ENCODE results near the gene SEL1L.
"Not testable (repeated sequence)": the region's sequence is repeated elsewhere in the genome, so short reads cannot be mapped to it uniquely, and the experiment has no call there.

SEL1L gene

DNA sequence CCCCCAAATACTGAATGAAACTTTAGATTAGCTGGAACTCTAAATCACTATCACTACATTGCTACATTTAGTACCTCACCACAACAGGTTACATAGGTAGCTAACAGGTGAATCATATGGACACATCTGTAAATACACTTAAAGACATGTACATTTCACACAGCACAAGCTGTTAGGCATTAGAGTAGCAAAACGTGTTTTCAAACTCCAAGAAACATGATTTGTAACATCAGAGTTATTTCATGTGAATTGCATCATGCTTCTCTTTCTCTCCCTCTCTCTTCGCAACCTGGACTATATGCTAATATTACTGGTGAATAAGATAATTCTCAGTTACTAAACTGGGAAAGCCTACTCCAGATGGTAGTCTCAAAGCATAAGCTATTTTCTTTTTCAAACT is 4.3 kb downstream of the SEL1L start:
- no peak for DNase-seq (ENCODE audit: low spot score)

DNA sequence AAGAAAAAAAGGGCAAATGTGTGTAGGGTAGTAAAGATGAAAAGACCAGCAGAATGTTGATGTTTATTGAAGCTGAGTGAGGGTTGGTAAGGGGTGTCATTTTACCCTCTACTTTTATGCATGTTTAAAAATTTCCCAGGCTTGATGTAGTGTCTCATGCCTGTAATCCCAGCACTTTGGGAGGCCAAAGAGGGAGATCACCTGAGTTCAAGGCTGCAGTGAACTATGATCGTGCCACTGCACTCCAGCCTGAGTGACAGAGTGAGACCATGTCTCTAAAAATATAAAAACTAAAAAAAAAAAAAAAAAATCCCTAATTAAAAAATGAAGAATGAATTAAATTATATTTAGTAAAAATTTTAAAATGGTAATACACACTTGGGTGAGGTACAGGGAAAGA is 8.5 kb downstream of the SEL1L start:
- no peak for DNase-seq (ENCODE audit: low spot score)

DNA sequence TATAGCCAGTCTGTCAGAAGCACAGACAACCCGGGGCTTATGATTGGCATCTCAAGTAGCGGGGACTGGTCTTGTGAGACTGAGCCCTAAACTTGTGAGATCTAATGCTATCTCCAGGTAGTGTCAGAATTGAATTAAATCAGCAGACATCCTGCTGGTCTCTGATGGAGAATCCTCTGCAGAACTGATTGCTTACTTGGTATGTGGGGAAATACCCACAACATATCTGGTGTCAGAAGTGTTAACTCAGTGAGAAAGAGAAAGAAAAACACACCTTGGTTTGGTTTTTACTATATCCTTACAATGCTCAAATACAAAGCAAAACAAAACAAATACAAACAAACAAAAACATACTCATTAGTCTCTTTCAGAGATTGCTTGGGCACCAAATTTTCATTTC is 10.0 kb downstream of the SEL1L start:
- DNase-seq (ENCODE audit: low spot score): peak; percentile 74

DNA sequence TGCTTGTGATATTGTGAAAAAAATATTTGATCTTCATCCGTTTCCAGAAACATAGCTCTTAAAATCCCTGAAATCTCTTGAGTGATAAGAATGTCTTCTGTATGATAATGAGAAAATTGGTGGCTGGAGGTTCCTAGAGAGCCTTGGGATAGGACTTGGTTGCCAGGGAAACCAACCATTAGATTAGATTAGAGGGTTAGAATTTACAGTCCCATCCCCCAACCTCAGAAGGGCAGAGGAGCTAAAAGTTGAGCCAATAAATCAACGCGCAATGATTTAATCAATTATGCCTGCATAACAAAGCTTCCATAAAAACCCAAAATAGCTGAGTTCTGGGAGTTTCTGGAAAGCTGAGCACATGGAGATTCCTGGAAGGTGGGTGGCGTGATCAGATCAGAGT is 10.6 kb downstream of the SEL1L start:
- peak; percentile 91 for DNase-seq (ENCODE audit: low spot score)

DNA sequence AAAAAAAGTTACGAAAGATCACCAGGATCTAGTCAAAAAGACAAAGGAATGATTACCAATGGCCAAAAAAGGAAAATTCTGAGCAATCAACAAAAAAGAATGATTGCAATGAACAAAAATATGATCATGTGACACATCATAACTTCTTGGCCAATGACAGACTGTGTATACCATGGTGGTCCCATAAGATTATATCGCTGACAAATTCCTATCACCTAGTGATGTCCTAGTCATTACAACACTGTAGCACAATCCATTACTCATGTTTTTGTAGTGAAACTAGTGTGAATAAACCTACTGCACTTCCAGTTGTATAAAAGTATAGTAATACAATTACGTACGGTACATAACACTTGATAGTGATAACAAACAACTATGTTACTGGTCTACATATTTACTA is 12.3 kb downstream of the SEL1L start:
- no peak for DNase-seq (ENCODE audit: low spot score)

DNA sequence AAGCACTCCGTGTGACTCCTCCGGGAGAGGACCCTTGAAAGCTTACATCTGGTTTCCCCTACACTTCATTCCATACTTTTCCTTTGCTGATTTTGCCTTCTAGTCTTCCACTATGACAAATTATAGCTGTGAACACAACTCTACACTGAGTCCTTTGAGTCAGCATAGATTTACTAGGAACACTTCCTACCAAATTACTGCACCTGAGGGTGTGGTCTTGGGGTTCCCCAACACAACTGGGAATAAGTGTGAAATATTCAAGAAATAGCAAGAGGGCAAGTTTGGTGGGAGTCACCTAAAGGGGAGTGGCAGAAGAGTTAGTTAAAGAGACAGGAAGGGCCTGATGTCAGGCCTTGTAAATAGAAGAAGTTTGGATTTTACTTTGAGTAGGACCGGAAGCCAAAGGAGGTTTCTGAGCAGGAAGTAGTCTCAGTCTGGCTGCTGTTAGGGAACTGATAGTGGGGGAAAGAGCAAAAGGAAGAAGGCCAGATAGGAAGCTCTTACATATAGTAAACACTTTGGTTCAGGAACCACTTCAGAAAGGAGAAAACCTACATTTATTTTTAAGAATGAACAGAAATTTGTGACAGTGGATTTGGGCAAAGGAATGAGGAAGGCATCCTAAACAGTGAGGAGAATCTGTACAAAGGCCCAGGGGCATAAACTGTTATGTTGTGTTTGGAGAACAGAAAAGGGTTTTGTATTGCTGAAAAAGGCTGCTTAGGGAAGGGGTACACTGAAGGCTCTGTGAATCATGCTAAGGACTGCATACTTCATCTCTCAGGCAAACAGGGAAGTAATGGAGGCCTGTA is 14.2 kb downstream of the SEL1L start:
- no peak for DNase-seq (ENCODE audit: low spot score)

DNA sequence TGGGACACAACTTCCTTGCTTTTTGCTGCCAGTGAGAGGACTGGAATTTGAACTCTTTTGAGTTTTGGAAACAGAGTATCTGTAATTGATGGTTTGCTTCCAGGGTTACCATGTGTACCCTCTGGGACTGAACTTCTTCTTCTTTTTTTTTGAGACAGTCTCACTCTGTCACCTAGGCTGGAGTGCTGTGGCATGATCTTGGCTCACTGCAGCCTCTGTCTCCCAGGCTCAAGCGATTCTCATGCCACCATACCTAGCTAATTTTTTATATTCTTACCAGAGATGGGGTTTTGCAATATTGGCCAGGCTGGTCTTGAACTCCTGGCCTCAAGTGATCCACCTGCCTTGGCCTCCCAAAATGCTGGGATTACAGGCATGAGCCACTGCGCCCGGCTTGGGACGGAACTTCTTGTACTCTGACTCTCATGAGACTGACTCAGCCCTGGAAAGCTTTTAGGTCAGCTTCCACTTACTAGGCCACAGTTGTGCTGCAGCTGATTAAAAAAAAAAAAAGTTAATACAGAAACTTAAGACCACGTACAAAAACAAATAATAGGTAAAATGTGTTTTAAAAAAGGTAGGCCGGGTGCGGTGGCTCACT is 15.8 kb downstream of the SEL1L start:
- no peak for DNase-seq (ENCODE audit: low spot score)

DNA sequence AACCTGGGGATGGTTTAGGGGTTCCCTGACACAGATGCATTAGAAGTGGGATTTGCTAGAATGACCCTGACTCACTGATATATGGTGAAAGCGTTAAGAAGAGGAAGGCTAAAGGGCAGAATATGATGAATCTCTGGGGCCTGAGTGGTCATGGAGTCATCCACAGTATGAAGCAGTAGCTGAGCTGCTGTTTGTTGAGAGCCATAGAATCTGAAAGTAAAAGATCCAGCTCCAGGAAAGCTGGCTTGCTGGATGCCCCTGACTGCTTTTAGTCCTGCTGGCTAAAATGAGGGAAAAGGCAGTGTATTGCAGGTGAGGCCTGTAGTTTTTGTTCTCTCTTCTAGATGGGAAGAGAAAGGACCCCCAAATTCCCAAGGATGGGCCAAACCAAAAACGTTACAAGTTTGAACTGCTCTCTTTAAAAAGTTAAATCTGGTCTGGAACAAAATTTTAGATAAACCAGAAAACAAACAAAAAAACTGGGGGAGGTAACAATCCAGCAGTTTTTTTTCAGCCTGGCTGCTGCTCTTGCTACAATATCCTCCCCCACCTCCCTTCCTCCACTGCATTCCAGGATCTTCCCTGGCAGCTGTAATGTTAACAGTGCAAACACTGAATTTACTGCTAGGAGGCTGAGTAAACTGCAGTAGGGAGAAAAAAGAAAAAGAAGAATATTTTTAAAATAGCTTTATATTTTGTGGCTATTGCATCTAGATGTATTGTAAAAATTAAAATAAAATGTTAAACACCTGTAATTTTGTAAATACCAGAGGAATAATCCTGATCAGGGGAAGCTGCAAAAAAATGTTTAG is 16.5 kb downstream of the SEL1L start:
- DNase-seq (ENCODE audit: low spot score): no peak

DNA sequence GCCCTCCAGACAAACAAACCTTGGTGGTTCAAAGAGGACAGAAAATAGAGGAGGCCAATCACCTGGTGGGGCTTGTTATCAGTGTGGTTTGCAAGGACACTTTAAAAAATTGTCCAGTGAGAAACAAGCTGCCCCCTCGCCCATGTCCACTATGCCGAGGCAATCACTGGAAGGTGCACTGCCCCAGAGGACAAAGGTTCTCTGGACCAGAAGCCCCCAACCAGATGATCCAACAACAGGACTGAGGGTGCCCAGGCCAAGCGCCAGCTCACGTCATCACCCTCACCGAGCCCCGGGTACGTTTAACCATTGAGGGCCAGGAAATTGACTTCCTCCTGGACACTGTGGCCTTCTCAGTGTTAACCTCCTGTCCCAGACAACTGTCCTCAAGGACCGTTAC is 17.7 kb downstream of the SEL1L start:
- not testable (repeated sequence) for DNase-seq (ENCODE audit: low spot score)

DNA sequence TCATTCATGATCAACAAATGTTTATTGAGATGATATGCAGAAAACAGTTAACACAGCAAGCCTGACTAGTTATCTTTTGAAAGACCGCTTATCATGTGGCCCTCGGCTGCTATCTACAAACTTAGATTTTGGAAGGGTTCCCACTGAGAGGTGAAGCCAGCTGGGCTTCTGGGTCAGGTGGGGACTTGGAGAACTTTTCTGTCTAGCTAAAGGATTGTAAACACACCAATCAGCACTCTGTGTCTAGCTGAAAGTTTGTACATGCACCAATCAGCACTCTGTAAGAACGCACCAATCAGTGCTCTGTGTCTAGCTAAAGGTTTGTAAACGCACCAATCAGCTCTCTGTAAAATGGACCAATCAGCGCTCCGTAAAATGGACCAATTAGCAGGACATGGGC is 20.8 kb downstream of the SEL1L start:
- not testable (repeated sequence) for DNase-seq (ENCODE audit: low spot score)

DNA sequence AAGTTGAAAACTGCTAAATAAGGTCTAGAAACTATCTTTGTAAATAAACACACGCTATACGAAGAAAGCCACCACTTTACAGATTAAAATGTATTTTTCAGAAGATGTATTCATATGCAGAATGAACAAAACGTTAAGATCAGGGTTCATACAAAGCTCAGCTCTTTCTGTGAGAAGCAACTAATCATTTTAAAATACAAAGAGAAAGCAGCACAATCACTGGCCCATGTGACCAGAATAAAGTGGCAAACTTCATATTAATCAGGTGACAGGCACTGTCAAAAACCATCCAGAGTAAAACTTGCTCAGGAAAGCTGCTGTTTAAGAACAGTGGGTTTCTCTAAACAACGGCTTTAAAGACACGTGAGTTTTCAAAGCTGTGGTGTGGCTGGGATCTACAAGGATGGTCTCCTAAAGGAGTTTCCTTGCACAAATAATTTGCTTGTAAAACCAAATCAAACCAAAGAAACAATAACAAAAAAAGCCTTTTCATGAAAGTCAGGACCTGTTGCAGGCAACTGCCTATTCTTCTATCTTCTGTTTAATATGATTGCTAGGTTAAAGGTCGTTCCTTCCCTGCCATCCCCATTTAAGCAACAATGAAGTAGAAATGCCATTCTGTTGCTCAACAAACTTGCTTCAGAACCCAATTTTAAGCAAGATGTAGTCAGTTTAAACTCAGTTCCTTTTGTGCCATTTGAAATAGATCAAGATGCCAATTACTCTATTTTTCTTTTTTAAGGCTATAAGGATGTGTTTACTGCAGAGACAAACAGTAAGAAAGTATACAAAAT is 22.3 kb downstream of the SEL1L start:
- no peak for DNase-seq (ENCODE audit: low spot score)

DNA sequence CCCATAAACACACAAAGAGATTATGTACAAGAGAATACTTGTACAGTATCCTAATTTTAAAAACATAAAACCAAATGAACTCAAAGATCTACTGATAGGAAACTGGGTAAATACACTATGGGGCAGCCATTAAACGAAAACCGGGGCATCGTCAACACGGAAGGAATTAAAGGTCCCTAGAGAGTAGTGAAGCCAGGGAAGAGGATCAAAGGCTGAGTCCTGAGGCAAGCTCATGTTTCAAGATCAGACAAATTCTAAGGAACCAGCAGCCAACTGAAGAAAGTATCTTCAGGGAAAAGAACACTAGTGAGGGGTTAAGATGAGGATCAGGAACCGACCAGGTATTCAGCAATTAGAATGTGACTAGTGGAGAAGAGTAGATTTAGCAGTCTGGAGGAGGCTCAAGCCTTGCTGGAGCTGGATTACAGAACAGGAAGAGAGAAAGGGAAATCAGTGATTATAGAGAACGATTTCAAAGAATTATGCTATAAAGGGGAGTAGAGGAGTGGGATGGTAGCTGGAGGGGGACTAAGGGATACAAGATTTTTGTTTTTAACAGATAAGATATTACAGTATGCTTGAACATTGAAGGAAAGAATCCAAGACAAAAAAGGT is 23.7 kb downstream of the SEL1L start:
- peak; percentile 49 for DNase-seq (ENCODE audit: low spot score)

DNA sequence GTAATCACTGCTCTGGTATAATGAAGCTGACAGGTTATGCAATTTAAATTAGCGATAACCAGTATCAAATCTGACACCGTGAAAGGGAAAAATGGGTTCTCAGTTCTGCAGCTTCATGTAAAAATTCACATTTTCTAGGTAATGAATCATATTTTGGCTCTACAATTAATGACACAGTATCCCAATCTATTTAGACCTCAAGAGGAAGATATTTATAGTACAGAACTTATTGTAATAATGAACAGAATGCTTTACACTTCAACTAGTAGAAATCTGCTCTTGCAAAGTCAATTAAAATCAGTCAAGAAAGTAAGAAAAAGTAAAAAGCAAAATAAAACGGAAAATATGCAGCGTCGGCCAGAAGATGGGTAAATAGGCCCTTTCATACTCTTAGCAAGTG is 24.3 kb downstream of the SEL1L start:
- DNase-seq (ENCODE audit: low spot score): no peak

DNA sequence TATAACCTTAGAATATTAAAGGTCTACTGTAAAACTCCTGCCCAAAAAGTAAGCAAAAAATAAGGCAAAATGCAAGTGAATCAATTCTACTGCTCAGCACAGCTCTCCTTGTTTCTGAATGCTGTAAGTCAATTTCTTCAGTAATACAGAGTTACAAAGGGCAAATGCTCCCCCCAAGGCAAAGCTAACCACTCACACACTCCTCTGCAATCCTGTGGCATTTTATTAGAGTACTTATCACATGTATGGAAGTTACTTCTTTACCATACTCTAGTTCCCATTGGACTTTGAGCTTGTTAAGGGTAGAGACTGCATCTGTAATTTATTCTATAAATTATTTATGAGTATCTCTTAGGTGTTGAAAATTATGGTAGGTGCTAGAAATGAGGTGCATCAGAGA is 27.2 kb downstream of the SEL1L start:
- DNase-seq (ENCODE audit: low spot score): no peak

DNA sequence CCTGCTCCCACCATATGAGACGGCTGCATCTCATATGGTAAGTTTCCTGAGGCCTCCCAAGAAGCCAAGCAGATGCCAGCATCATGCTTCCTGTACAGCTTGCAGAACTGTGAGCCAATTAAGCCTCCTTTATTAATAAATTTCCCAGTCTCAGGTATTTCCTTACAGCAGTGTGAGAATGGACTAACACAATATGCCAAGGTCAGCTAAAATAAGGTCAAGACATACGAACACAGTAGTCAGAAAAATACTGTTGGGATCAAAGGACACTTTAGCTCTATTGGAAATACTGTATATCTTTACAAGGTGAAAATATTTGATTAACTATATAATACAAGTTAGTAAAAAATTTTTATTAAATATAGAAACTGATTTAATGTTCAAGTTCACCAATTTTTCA is 28.8 kb downstream of the SEL1L start:
- no peak for DNase-seq (ENCODE audit: low spot score)

DNA sequence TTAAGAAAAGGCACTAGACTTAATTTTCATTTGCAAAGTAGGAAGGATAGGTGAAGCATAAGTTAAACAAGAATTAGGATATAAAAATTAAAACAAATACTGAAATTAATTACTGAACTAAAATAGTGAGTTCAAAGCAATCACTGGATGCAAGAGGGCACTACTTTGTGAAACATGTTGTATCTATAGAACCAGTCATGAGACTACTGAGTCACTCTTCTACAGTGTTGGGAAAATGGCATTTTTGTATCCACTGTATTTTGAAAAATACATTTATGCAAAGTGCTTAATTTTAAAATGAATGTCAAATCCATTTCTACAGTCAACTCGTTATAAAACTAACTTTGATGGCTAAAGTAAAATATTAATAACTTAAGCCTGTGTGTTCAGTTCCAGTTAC is 47.9 kb downstream of the SEL1L start:
- no peak for DNase-seq (ENCODE audit: low spot score)

DNA sequence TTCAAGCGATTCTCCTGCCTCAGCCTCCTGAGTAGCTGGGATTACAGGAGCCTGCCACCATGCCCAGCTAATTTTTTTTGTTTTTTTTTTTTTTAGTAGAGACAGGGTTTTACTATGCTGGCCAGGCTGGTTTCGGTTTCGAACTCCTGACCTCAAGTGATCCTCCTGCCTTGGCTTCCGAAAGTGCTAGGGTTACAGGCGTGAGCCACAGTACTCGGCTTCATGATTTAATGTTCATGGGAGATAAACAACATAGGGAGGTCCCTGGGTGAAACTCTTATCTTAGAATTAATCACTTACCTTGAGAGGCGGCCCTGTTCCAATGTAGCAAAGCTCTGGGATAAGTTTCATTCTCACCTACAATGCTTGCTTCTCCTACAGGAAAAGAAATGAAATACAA is 48.3 kb downstream of the SEL1L start:
- no peak for DNase-seq (ENCODE audit: low spot score)

DNA sequence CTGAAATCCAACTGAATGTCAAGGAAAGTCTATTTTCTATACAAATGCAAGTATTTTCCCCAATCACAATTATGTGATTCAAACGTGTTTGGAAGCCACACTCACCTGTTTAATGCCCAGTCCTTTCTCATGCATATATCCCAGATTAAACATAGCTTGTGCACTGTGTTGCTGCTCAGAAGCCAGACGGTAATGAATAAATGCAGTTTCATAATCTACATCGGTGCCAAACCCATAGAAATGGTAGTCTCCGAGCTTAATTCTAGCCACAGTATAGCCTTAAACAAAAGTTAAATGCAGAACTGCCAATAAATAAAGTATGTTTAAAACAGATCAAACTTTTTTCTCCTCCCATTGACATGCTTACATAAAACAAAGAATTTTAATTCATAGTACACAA is 49.5 kb downstream of the SEL1L start:
- DNase-seq (ENCODE audit: low spot score): no peak

DNA sequence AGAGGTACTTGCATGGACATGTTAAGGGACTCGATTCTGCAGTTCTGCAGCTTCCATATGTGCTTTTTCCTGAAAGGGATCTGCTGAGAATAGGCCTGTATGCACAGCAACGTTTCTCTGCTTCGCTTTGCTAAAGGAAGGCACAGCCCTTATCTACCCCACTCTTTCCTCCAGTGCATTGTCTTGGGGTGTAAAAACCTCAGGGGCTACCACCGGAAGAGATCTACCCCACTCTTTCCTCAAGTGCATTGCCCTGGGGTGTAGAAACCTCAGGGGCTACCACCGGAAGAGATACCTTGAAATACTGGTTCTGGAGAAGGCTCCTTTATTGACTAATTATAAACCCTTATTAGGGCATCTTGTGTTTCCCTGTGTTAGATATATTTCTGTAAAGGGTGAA is 52.9 kb downstream of the SEL1L start:
- no peak for DNase-seq (ENCODE audit: low spot score)

DNA sequence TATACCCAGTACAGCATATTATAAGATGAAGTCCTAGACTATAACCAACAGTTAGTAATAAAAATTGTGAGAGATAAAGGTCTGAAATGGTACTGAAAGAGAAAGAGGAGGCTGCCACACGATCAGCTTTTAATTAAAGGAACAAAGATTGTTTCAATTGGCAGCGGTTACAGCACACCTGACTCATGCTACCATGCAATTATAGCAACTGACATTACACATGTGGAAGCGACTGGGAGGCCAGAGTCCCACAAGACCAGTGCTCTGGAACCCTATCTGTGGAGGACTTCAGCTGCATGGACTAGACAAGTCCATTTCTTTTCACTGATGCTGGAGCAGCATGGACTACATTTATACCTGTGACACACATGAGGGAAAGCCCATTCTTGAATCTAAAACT is 55.2 kb downstream of the SEL1L start:
- no peak for DNase-seq (ENCODE audit: low spot score)

DNA sequence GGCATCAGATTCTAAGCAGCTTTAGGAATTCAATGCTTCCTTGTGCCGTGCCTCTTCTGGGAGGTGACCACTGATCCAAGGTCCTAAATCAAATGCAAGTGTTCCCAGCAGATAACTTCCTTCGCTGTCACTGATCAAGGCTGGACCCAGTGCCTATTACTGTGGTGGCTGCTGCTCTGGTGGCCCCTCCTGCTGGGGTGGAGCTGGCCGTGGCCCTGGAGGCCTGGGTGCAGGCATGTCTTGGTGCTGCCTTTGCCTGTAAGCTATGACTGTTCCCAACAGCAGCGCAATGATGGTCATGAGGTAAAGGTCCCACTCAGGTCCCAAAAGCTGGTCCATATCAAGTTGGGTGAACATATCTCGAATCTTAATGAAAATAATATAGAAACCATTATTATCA is 56.8 kb downstream of the SEL1L start:
- DNase-seq (ENCODE audit: low spot score): no peak

All from SK-N-DZ (cell line).